Measurements from ENCODE around the gene RILP.
A peak's percentile ranks its signal among the peaks of the same experiment; 100 is the strongest.
"Not testable (repeated sequence)": the region's sequence is repeated elsewhere in the genome, so short reads cannot be mapped to it uniquely, and the experiment has no call there.

The RILP gene

GRCh38 chr17:1684378-1685189 is 34.9 kb upstream of the RILP start, which contains the start of gene PRPF8:
PRPF8 (minus strand) TSS chr17:1684867; CDS start chr17:1684571, 296 bp downstream.
- Histone ChIP-seq H3K27ac (peak within 1 kb of the TSS; percentile 68 to 92), H3K4me3 (peak within 1 kb of the TSS; percentile 85)
- DNase-seq (ENCODE audit: low spot score): peak; percentile 99
- no peak for TF ChIP-seq CTCF (IDR thresholded peaks at IDR 0.05)

GRCh38 chr17:1683459-1683858 is 33.8 kb upstream of the RILP start:
- TF ChIP-seq CTCF (IDR thresholded peaks at IDR 0.05): no peak
- H3K27ac ChIP-seq: peak overlapping the region; percentile 68 to 92
- no peak for DNase-seq (ENCODE audit: low spot score)
- H3K4me3 ChIP-seq: peak overlapping the region; percentile 85

- no peak for TF ChIP-seq CTCF (IDR thresholded peaks at IDR 0.05)
- no peak overlapping the region for H3K27ac ChIP-seq
Observed at GRCh38 chr17:1676401-1676800, 26.7 kb upstream of the RILP start.

GRCh38 chr17:1673041-1673785 is 23.5 kb upstream of the RILP start:
- no peak overlapping the region for H3K4me3 ChIP-seq
- no peak overlapping the region for H3K27ac ChIP-seq
- no peak for DNase-seq (ENCODE audit: low spot score)
- TF ChIP-seq CTCF (IDR thresholded peaks at IDR 0.05): no peak

More at GRCh38 chr17:1676401-1676800, 26.7 kb upstream of the RILP start:
- DNase-seq (ENCODE audit: low spot score): no peak
- H3K4me3 ChIP-seq: no peak overlapping the region

- H3K4me3 ChIP-seq; H3K27ac ChIP-seq; DNase-seq (ENCODE audit: low spot score): not testable (repeated sequence)
Observed at GRCh38 chr17:1663934-1664333, 14.3 kb upstream of the RILP start.

- Histone ChIP-seq H3K27ac (no peak overlapping the region), H3K4me3 (no peak overlapping the region)
- TF ChIP-seq CTCF (IDR thresholded peaks at IDR 0.05): no peak
- DNase-seq (ENCODE audit: low spot score): no peak
Observed at GRCh38 chr17:1661045-1661444, 11.4 kb upstream of the RILP start.

GRCh38 chr17:1658100-1658499 is 8.4 kb upstream of the RILP start:
- DNase-seq (ENCODE audit: low spot score): no peak
- TF ChIP-seq CTCF (IDR thresholded peaks at IDR 0.05): no peak
- H3K4me3 ChIP-seq: no peak overlapping the region
- no peak overlapping the region for H3K27ac ChIP-seq
